SU-DHL-6 (cell line): ENCODE measurements around the gene G2E3.

Experiments
- EZH2phosphoT487 ChIP-seq: fragments of 200-600 bp; sonication (generic), shearing (Covaris generic); conservative IDR thresholded peaks from 2 replicates; pipeline ENCODE4 v1.6.1; 2018; ENCODE audit warnings: mild to moderate bottlenecking, antibody characterized with exemption, low read length, moderate library complexity, mixed read lengths
- TF ChIP-seq, protein P1 (sequence below): fragments of 200-600 bp; sonication (generic); IDR thresholded peaks from one replicate; pipeline ENCODE4 v1.5.1; 2017; ENCODE audit warnings: antibody characterized with exemption, mild to moderate bottlenecking, low read length, moderate library complexity; ENCODE audit not compliant: insufficient read depth, poor library complexity, severe bottlenecking

- TF ChIP-seq, protein P1, sequence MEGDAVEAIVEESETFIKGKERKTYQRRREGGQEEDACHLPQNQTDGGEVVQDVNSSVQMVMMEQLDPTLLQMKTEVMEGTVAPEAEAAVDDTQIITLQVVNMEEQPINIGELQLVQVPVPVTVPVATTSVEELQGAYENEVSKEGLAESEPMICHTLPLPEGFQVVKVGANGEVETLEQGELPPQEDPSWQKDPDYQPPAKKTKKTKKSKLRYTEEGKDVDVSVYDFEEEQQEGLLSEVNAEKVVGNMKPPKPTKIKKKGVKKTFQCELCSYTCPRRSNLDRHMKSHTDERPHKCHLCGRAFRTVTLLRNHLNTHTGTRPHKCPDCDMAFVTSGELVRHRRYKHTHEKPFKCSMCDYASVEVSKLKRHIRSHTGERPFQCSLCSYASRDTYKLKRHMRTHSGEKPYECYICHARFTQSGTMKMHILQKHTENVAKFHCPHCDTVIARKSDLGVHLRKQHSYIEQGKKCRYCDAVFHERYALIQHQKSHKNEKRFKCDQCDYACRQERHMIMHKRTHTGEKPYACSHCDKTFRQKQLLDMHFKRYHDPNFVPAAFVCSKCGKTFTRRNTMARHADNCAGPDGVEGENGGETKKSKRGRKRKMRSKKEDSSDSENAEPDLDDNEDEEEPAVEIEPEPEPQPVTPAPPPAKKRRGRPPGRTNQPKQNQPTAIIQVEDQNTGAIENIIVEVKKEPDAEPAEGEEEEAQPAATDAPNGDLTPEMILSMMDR, result no peak
- no peak for TF ChIP-seq EZH2phosphoT487
Measured at GRCh38 chr14:30655658-30656057, 96.7 kb downstream of the G2E3 start.
